GM19025 (cell line): ENCODE results near the gene TMCC1.
"Not testable (repeated sequence)": the region's sequence is repeated elsewhere in the genome, so short reads cannot be mapped to it uniquely, and the experiment has no call there.

Experiments
- ATAC-seq: cut with Tn5 transposase; IDR thresholded peaks from one replicate; pipeline ENCODE4 v1.9.1; 2021; ENCODE audit warnings: mild to moderate bottlenecking, low read depth, moderate library complexity; ENCODE audit not compliant: unreplicated experiment

TMCC1 gene

GRCh38 chr3:129893581-129894070 lies at the start of gene TMCC1:
TSS of gene TMCC1 (minus strand) at chr3:129893711.
- ATAC-seq = peak; percentile 84

GRCh38 chr3:129943020-129943419 lies 49.5 kb upstream of the TMCC1 start:
- no peak for ATAC-seq

GRCh38 chr3:129942296-129942695 lies 48.8 kb upstream of the TMCC1 start:
- ATAC-seq = peak; percentile 58

- ATAC-seq = no peak
Measured at GRCh38 chr3:129940086-129940485, 46.6 kb upstream of the TMCC1 start.

- no peak for ATAC-seq
Measured at GRCh38 chr3:129938140-129938930, 44.8 kb upstream of the TMCC1 start.

GRCh38 chr3:129937717-129938116 lies 44.2 kb upstream of the TMCC1 start:
- no peak for ATAC-seq

- ATAC-seq = no peak
Measured at GRCh38 chr3:129936757-129937156, 43.2 kb upstream of the TMCC1 start.

GRCh38 chr3:129934234-129935123 lies 41.0 kb upstream of the TMCC1 start:
- ATAC-seq = no peak

GRCh38 chr3:129933471-129933870 lies 40.0 kb upstream of the TMCC1 start:
- ATAC-seq = no peak

GRCh38 chr3:129929383-129929782 lies 35.9 kb upstream of the TMCC1 start:
- ATAC-seq = no peak

- no peak for ATAC-seq
Measured at GRCh38 chr3:129927072-129927471, 33.6 kb upstream of the TMCC1 start.

- no peak for ATAC-seq
Measured at GRCh38 chr3:129919806-129920205, 26.3 kb upstream of the TMCC1 start.

GRCh38 chr3:129919357-129919756 lies 25.8 kb upstream of the TMCC1 start:
- no peak for ATAC-seq

GRCh38 chr3:129918461-129918860 lies 24.9 kb upstream of the TMCC1 start:
- no peak for ATAC-seq

GRCh38 chr3:129917423-129918007 lies 24.0 kb upstream of the TMCC1 start:
- ATAC-seq = no peak

- ATAC-seq = no peak
Measured at GRCh38 chr3:129913618-129914017, 20.1 kb upstream of the TMCC1 start.

- ATAC-seq = no peak
Measured at GRCh38 chr3:129911261-129911861, 17.9 kb upstream of the TMCC1 start.

GRCh38 chr3:129909235-129909634 lies 15.7 kb upstream of the TMCC1 start:
- not testable (repeated sequence) for ATAC-seq

- ATAC-seq = no peak
Measured at GRCh38 chr3:129908417-129908816, 14.9 kb upstream of the TMCC1 start.

GRCh38 chr3:129901272-129901671 lies 7.8 kb upstream of the TMCC1 start:
- ATAC-seq = not testable (repeated sequence)

- no peak for ATAC-seq
Measured at GRCh38 chr3:129897026-129897425, 3.5 kb upstream of the TMCC1 start.
